Suprapubic skin (tissue), 4 donors: Measurements from ENCODE around the gene DNAJC4.

Source experiments
- POLR2A ChIP-seq, 2 donors: fragments of 450-650 bp; IDR thresholded peaks; one replicate each; pipeline ENCODE4 v1.6.1; 2017; ENCODE audit warnings: antibody characterized with exemption in 2 of 2, mild to moderate bottlenecking in 2 of 2, moderate library complexity in 2 of 2
- POLR2AphosphoS5 ChIP-seq, 3 donors: sonication (generic); formaldehyde crosslinking; IDR thresholded peaks; one replicate each; pipeline ENCODE4 v1.6.1; 2017; ENCODE audit warnings: antibody characterized with exemption in 3 of 3
- TF ChIP-seq, protein P1 (sequence below), 2 donors: fragments of 200-600 bp in 1 of 2; fragments of 450-650 bp in 1 of 2; sonication (generic) in 1 of 2; IDR thresholded peaks; one replicate each; pipeline ENCODE4 v1.5.1; 2016 to 2019; ENCODE audit warnings: antibody characterized with exemption in 2 of 2, mild to moderate bottlenecking in 1 of 2, moderate library complexity in 1 of 2

DNA sequence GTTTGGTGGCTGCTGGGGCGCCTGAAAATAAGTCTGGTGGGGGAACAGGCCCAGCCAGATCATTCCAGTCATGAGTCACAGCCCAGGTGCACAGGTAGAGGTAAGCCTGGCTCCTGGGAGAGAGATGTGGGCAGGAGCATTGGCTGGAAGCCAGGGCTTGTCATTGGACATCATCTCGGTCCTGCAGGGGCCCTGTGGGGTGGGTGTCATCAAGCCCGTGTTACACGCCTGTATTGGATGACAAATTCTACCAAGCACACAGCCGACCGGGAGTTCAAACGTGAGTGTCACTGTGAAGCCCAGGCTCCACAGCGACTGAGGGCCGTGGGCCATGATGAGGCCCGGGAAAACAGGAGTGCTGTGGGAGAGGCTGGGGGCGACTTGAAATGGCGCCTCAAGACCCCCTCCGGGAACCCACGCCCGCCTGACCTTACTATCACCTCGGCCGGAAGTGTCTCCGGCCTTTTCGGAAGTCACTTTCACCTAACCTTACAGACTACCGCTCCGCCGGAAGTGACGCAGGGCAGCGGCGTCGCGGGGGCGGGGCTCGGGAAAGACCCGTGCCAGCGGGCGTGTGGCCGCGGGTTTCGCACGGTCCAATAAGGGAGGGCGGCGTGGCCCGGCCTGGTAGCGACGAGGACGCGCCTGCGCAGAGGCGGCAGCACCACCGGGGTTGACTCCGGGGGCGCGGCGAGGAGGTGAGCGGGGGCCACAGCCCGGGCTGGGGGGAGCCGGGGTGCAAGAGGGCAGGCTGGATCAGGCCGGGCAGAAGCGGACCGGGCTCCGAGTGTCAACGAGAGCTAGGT, 10.3 kb downstream of the DNAJC4 start, which contains the start of gene FKBP2:
- TF ChIP-seq, protein P1, sequence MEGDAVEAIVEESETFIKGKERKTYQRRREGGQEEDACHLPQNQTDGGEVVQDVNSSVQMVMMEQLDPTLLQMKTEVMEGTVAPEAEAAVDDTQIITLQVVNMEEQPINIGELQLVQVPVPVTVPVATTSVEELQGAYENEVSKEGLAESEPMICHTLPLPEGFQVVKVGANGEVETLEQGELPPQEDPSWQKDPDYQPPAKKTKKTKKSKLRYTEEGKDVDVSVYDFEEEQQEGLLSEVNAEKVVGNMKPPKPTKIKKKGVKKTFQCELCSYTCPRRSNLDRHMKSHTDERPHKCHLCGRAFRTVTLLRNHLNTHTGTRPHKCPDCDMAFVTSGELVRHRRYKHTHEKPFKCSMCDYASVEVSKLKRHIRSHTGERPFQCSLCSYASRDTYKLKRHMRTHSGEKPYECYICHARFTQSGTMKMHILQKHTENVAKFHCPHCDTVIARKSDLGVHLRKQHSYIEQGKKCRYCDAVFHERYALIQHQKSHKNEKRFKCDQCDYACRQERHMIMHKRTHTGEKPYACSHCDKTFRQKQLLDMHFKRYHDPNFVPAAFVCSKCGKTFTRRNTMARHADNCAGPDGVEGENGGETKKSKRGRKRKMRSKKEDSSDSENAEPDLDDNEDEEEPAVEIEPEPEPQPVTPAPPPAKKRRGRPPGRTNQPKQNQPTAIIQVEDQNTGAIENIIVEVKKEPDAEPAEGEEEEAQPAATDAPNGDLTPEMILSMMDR (IDR thresholded peaks at IDR 0.05): no peak
- peak; percentile 61 to 86 for TF ChIP-seq POLR2A (IDR thresholded peaks at IDR 0.05)
- TF ChIP-seq POLR2AphosphoS5 (IDR thresholded peaks at IDR 0.05): peak in 2 of 3 donors; percentile 36 to 97
